GM10248 (cell line): Measurements from ENCODE around the gene GFRAL.

Experiments
- CTCF ChIA-PET: fragments of 300-600 bp; sonication (Branson Sonifier 250); formaldehyde crosslinking; extraction: SDS; loops from one replicate; lab custom pipeline; 2021; ENCODE audit warnings: antibody characterized with exemption; lab: Yijun Ruan, JAX
- POLR2A ChIA-PET: fragments of 350-650 bp; sonication (Branson Sonifier 250); formaldehyde crosslinking; extraction: SDS; loops from one replicate; lab custom pipeline; 2020; ENCODE audit warnings: antibody characterized with exemption; lab: Yijun Ruan, JAX
- DNase-seq: peaks from one replicate; pipeline ENCODE4 v3.0.0; 2012; ENCODE audit errors: extremely low spot score
- TF ChIP-seq, protein P1 (sequence below): IDR thresholded peaks from 2 replicates; pipeline ENCODE4 v1.5.1; 2012; ENCODE audit warnings: mild to moderate bottlenecking, low read depth; ENCODE audit errors: extremely low read depth, missing control alignments, control extremely low read depth

The GFRAL gene

DNA sequence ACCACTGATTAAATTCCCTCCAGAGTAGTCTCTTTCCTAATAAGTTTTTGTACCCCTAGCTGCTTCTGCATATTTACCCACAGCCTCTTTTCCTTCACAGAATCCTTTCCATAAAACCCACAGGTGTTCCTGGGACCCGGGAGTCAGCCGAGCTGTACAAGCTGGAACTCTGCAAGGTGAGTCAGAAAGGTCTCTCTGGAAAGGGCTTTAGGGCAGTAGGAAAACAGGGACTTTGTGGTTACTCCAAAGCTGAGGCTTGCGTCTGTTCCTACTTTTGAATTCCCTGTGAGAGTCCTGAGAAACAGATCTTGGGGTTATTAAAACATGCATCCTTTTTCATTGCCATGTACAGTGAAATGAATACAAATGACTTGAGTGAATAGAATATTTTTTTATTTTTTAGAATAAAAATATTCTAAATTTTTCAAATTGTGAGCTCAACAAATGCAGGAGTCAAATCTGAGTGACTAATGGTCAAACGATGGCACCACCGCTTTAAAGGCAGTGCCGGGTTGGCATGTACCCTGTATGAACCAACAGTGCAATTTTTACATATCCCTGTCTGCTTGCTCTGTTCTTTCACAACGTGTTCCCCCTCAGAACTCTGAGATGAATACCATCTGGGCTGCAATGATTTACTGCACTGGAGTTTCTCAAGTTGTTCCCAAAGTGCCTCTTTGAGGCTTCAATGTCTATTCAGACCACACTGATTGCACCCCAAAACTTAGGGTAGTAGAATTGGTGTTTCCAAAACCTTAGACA lies 78.4 kb downstream of the GFRAL start:
- CTCF ChIA-PET = interaction anchor here (1.2 kb wide), 1 partner anchor 18 kb away, joined by 3 read pairs; no protein-coding TSS in a partner anchor
- TF ChIP-seq, protein P1, sequence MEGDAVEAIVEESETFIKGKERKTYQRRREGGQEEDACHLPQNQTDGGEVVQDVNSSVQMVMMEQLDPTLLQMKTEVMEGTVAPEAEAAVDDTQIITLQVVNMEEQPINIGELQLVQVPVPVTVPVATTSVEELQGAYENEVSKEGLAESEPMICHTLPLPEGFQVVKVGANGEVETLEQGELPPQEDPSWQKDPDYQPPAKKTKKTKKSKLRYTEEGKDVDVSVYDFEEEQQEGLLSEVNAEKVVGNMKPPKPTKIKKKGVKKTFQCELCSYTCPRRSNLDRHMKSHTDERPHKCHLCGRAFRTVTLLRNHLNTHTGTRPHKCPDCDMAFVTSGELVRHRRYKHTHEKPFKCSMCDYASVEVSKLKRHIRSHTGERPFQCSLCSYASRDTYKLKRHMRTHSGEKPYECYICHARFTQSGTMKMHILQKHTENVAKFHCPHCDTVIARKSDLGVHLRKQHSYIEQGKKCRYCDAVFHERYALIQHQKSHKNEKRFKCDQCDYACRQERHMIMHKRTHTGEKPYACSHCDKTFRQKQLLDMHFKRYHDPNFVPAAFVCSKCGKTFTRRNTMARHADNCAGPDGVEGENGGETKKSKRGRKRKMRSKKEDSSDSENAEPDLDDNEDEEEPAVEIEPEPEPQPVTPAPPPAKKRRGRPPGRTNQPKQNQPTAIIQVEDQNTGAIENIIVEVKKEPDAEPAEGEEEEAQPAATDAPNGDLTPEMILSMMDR = no peak
- POLR2A ChIA-PET = no interaction called here
- DNase-seq = no peak

DNA sequence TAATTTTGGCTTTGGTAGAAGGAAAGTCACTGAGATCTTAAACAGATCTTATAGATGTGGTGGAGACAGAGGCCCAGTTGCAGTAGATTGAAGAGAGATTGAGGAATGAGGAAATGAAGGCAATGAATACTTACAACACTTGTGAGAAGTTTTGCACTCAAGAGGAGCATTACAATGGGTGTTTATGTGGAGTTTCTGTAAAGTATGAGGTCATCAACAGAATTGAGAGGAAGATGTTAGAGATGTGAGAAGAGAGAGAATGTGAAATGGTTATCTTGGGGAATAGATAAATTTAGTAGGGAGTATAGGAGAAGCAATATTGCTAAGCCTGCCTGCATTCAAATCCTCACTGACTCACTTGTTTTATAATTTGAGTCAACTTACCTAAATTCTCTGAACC lies 83.4 kb downstream of the GFRAL start:
- DNase-seq = no peak
- POLR2A ChIA-PET = interaction anchor here (0.6 kb wide), 1 partner anchor 37 kb away, joined by 8 read pairs; no protein-coding TSS in a partner anchor
- TF ChIP-seq, protein P1 = no peak
- CTCF ChIA-PET = no interaction called here

DNA sequence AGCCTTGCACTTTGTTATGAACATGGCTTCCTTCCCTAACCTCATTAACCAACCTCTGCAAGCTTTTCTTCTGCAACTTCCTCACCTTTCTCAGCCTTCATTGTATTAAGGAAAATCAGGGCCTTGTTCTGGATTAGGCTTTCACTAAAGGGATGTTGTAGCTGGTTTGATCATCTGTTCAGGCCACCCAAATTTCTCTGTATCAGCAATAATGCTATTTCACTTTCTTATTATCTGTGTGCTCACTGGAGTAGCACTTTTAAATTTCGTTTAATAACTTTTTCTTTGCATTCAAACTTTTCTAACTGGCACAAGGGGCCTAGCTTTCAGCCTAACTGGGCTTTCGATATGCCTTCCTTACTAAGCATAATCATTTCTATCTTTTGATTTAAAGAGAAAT lies 96.7 kb downstream of the GFRAL start:
- TF ChIP-seq, protein P1 = no peak
- CTCF ChIA-PET = interaction anchor here (1.1 to 2.1 kb wide), 5 partner anchors 9 to 19 kb away, joined by 3 to 7 read pairs (median 4); no protein-coding TSS in a partner anchor
- POLR2A ChIA-PET = no interaction called here
- DNase-seq = no peak

DNA sequence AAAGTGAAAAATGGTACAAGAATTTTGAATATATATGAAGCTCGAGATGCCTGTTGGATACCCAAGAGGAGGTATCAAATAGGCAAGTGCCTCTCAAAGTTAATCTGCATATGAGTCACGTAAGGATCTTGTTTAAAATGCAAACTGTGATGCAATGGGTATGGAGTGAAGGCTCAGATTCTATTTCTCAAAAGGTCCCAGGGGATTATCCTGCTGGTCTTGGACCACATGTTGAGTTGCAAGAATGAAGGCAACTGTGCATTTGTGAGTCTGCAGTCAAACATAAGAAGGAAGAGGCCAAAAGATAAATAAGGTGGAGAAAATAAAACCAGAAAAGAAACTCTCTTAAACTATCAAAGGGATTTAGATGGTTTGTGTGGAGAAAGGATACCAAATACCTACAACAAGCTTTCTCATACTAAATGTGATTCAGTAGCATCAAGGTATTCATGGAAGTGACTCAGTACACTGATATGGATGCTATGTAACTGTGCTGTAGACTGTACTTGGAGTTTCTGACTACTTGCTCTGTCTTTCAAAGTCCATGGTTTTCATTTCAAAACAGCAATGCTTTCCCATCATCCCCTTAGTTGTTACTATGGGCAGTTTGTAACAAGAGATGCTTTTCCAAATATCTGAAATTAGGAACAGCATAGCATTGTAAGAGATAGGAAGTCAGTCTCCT lies 106.3 kb downstream of the GFRAL start:
- DNase-seq = no peak
- TF ChIP-seq, protein P1 = no peak

DNA sequence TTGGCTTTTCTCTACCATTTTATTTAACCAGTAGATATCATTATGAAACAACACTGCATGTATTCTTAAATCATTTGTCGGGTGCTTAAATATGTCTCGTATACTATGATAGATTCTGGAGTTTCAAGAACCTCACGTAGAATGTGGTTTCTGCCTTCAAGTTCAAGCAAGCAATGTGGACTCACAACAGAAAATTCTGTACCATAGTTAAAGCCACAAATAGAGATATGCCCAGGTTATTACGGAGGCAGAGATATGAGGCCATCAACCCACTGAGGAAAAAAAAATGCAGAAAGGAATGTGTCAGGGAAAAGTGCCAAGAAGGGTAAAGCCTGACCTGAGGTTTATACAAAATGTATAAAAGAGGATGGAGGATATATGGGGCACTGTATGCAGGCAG lies 109.9 kb downstream of the GFRAL start:
- ChIA-PET POLR2A (no interaction called here), CTCF (no interaction called here)
- DNase-seq = no peak
- TF ChIP-seq, protein P1 = no peak

More for the DNA sequence above, 106.3 kb downstream of the GFRAL start:
- ChIA-PET POLR2A (no interaction called here), CTCF (no interaction called here)

DNA sequence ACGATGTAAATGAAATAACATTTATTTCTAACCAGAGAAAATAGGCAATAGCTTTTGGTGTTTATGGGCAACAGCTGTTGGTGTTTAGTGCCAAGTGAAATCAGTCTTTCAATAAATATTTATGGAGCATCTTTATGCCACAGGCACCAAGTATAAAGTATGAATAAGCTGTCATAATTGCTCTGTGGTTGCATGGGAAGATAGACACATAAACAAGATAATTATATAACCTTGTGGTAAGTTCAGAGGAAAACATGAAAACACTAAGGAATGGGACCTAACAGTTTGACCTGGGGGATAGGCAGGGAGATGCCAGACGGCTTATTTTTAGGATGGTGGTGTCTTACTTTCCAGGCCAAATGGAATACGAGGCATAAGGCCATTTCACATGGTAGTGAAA lies 110.9 kb downstream of the GFRAL start:
- ChIA-PET POLR2A (no interaction called here), CTCF (interaction anchor here (0.9 kb wide), 1 partner anchor 15 kb away, joined by 5 read pairs; no protein-coding TSS in a partner anchor)
- TF ChIP-seq, protein P1 = no peak
- no peak for DNase-seq
